HepG2 (cell line): ENCODE data around the gene OR1F1. TPM values are rescaled to one million over a fixed set of nuclear protein-coding genes. Genes with fewer than 3 reads are reported as not detected.

ENCODE experiments used
- AKNA ChIP-seq: sonication (generic); formaldehyde crosslinking; IDR thresholded peaks from 2 replicates; pipeline ENCODE4 v1.4.0; 2020; ENCODE audit warnings: missing genetic modification reagents, borderline replicate concordance
- CEBPZ ChIP-seq: IDR thresholded peaks from 2 replicates; pipeline ENCODE4 v1.6.1; 2012; ENCODE audit warnings: low read length, improper control_type of control experiment
- DRAP1 ChIP-seq: IDR thresholded peaks from 2 replicates; pipeline ENCODE4 v1.6.1; 2016; ENCODE audit warnings: missing genetic modification reagents, missing compliant biosample characterization
- E2F1 ChIP-seq: sonication (generic); formaldehyde crosslinking; IDR thresholded peaks from 2 replicates; pipeline ENCODE4 v1.5.0; 2020; ENCODE audit warnings: missing genetic modification reagents
- FOXK2 ChIP-seq: fragments of 450-650 bp; IDR thresholded peaks from 2 replicates; pipeline ENCODE4 v1.6.1; 2016
- HMG20B ChIP-seq: conservative IDR thresholded peaks from 2 replicates; pipeline ENCODE4 v1.6.1; 2016; ENCODE audit warnings: missing genetic modification reagents, missing compliant biosample characterization
- NFYB ChIP-seq: sonication (generic); formaldehyde crosslinking; IDR thresholded peaks from 2 replicates; pipeline ENCODE4 v1.4.0; 2020; ENCODE audit warnings: missing genetic modification reagents
- NPAS2 ChIP-seq: sonication (generic); formaldehyde crosslinking; IDR thresholded peaks from 2 replicates; pipeline ENCODE4 v1.8.0; 2022; ENCODE audit warnings: mild to moderate bottlenecking, missing genetic modification reagents, borderline replicate concordance
- PHF20 ChIP-seq: sonication (generic); formaldehyde crosslinking; IDR thresholded peaks from 2 replicates; pipeline ENCODE4 v1.5.0; 2020; ENCODE audit warnings: mild to moderate bottlenecking, missing genetic modification reagents
- PLSCR1 ChIP-seq: sonication (generic); formaldehyde crosslinking; IDR thresholded peaks from 2 replicates; pipeline ENCODE4 v1.5.0; 2020; ENCODE audit warnings: missing genetic modification reagents, mild to moderate bottlenecking, borderline replicate concordance
- ZMAT5 ChIP-seq: sonication (generic); formaldehyde crosslinking; IDR thresholded peaks from 2 replicates; pipeline ENCODE4 v1.5.0; 2020; ENCODE audit warnings: mild to moderate bottlenecking, low read depth, missing genetic modification reagents, borderline replicate concordance
- ZNF446 ChIP-seq: sonication (generic); formaldehyde crosslinking; IDR thresholded peaks from 2 replicates; pipeline ENCODE4 v1.5.0; 2020; ENCODE audit warnings: mild to moderate bottlenecking, missing genetic modification reagents
- ZNF616 ChIP-seq: sonication (generic); formaldehyde crosslinking; IDR thresholded peaks from 2 replicates; pipeline ENCODE4 v1.5.0; 2020; ENCODE audit warnings: low read depth, mild to moderate bottlenecking, missing genetic modification reagents
- ZNF674 ChIP-seq: sonication (generic); formaldehyde crosslinking; IDR thresholded peaks from 2 replicates; pipeline ENCODE4 v1.5.0; 2020; ENCODE audit warnings: low read depth, mild to moderate bottlenecking, missing genetic modification reagents
- ZUFSP ChIP-seq: sonication (generic); formaldehyde crosslinking; IDR thresholded peaks from 2 replicates; pipeline ENCODE4 v1.9.0; 2021; ENCODE audit warnings: missing genetic modification reagents, mild to moderate bottlenecking, borderline replicate concordance
- polyA plus RNA-seq, 8 experiments: library from polyadenylated mRNA; depleted of rRNA in 3 of 8; stranded (reverse) in 7 of 8; unstranded in 1 of 8; fragments of >200 nt; fragmentation: Illumina TruSeq in 4 of 8; extraction: Trizol in 4 of 8; gene quantifications; 2 replicates each; pipeline versions ENCODE4 v1.2.1 to v1.2.3, GENCODE V29; 2011 to 2016; ENCODE audit warnings: low read depth in 4 of 8, missing spikeins in 1 of 8, mixed read lengths in 1 of 8; ENCODE audit not compliant: insufficient read depth in 1 of 8
- total RNA-seq, 5 experiments: library from RNA; depleted of rRNA; stranded (reverse); fragments of >200 nt; fragmentation: Illumina TruSeq; extraction: Trizol; gene quantifications; 2 replicates each; pipeline ENCODE4 v1.2.3, GENCODE V29; 2016; ENCODE audit warnings: low read depth in 1 of 5

The OR1F1 gene
- total and polyA plus RNA-seq, 2 of the 13 experiments (the other 11 are each of a cell fraction or from before 2014, with no cell fraction given), result 0.90 TPM; not detected in 1

GRCh38 chr16:3157229-3158025 lies 30.6 kb upstream of the OR1F1 start (continued):
- TF ChIP-seq E2F1 (no peak), HMG20B (no peak), ZMAT5 (no peak), ZNF616 (CRISPR knock-in tag) (no peak; the same call in 1 of the 2 replicates), ZNF674 (CRISPR knock-in tag) (no peak; the same call in 1 of the 2 replicates), FOXK2 (no peak), ZNF446 (no peak), AKNA (CRISPR knock-in tag) (no peak), NFYB (CRISPR knock-in tag) (peak; percentile 17; the same call in 1 of the 2 replicates), NPAS2 (no peak), DRAP1 (no peak), ZUFSP (CRISPR knock-in tag) (no peak), PLSCR1 (CRISPR knock-in tag) (no peak), CEBPZ (no peak), PHF20 (CRISPR knock-in tag) (no peak)
